ENCODE results near the gene GSDMA. TPM values are rescaled to one million over a fixed set of nuclear protein-coding genes. Genes with fewer than 3 reads are reported as not detected.

GSDMA gene
- total RNA-seq, 1 experiment from 2014 or later = not detected

GRCh38 chr17:39994448-39994847, 31.6 kb downstream of the GSDMA start:
- H3K27ac ChIP-seq (ENCODE audit: insufficient read length, low read depth, low read length) = no peak overlapping the region
- no peak overlapping the region for H4K91ac ChIP-seq (ENCODE audit: insufficient read length, low read depth, low read length)
- H3T11ph ChIP-seq (ENCODE audit: low read length) = no peak overlapping the region
- H4K5ac ChIP-seq (ENCODE audit: insufficient read length, low read depth, low read length) = no peak overlapping the region
- no peak overlapping the region for H2AK5ac ChIP-seq (ENCODE audit: insufficient read length, low read length)
- H3K23ac ChIP-seq (ENCODE audit: insufficient read length, low read depth, low read length) = no peak overlapping the region
- no peak overlapping the region for H3K4ac ChIP-seq (ENCODE audit: low read depth, low read length)
- no peaks in the 10 kb centered on the region for H3K4me1 Mint-ChIP-seq
- no peak overlapping the region for H2BK20ac ChIP-seq (ENCODE audit: low read depth, low read length, poor library complexity, severe bottlenecking)
- H2BK12ac ChIP-seq (ENCODE audit: insufficient read length, low read depth, low read length) = no peak overlapping the region
- no peaks in the 10 kb centered on the region for H3K23me2 ChIP-seq (ENCODE audit: insufficient read length, low read depth, low read length, poor library complexity, severe bottlenecking)
- peak overlapping the region in 1 of 3 experiments; percentile 83; a peak in 1 of 7 replicates for H3K27ac Mint-ChIP-seq
- no peaks in the 10 kb centered on the region for H3K4me1 ChIP-seq (ENCODE audit: insufficient read depth, low read length)
- no peak overlapping the region for H3K9ac ChIP-seq (ENCODE audit: extremely low read depth, insufficient read length, low read length)
- no peak overlapping the region for H3K14ac ChIP-seq (ENCODE audit: insufficient read depth, low read length)
- TF ChIP-seq, protein P1, sequence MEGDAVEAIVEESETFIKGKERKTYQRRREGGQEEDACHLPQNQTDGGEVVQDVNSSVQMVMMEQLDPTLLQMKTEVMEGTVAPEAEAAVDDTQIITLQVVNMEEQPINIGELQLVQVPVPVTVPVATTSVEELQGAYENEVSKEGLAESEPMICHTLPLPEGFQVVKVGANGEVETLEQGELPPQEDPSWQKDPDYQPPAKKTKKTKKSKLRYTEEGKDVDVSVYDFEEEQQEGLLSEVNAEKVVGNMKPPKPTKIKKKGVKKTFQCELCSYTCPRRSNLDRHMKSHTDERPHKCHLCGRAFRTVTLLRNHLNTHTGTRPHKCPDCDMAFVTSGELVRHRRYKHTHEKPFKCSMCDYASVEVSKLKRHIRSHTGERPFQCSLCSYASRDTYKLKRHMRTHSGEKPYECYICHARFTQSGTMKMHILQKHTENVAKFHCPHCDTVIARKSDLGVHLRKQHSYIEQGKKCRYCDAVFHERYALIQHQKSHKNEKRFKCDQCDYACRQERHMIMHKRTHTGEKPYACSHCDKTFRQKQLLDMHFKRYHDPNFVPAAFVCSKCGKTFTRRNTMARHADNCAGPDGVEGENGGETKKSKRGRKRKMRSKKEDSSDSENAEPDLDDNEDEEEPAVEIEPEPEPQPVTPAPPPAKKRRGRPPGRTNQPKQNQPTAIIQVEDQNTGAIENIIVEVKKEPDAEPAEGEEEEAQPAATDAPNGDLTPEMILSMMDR (conservative IDR thresholded peaks at IDR 0.05) = no peak
- no peak overlapping the region for H3K4me3 Mint-ChIP-seq
- WGBS (ENCODE audit: extremely low coverage, insufficient read length, low lambda C conversion rate) = no CpG with 5 or more reads among the region's 11 CpGs
- no peaks in the 10 kb centered on the region for H3K27me3 Mint-ChIP-seq (ENCODE audit: low read depth)
- H3K36me3 Mint-ChIP-seq (ENCODE audit: insufficient read depth in 1 of 3, low read depth in 3 of 3) = peaks cover 56 to 84% (median 77%) of the 10 kb centered on the region in 3 experiments; a peak in 6 of 7 replicates
- DNase-seq = no peak
- H2BK5ac ChIP-seq (ENCODE audit: insufficient read length, low read length) = no peak overlapping the region
- H3K4me2 ChIP-seq (ENCODE audit: insufficient read depth, insufficient read length, low read length) = no peak overlapping the region
- H3K9me3 Mint-ChIP-seq = no peaks in the 10 kb centered on the region
- H3K27me3 ChIP-seq (ENCODE audit: insufficient read depth, low read length) = no peaks in the 10 kb centered on the region
- H4K8ac ChIP-seq (replicated peaks; ENCODE audit: insufficient read length, low read depth, low read length) = no peak overlapping the region
- H2BK15ac ChIP-seq (ENCODE audit: low read depth, low read length) = no peak overlapping the region
- no peak overlapping the region for H3K18ac ChIP-seq (ENCODE audit: insufficient read length, low read depth, low read length)
- H3K79me1 ChIP-seq (ENCODE audit: insufficient read depth, low read depth, low read length, poor library complexity, severe bottlenecking) = no peaks in the 10 kb centered on the region
- no peaks in the 10 kb centered on the region for H4K20me1 ChIP-seq (ENCODE audit: control insufficient read depth, insufficient read depth, insufficient read length)
- no peak overlapping the region for H2BK120ac ChIP-seq (ENCODE audit: low read depth, low read length, poor library complexity, severe bottlenecking)
- H3K79me2 ChIP-seq (ENCODE audit: insufficient read depth, low read length) = no peaks in the 10 kb centered on the region
- no peak overlapping the region for H3K56ac ChIP-seq (ENCODE audit: insufficient read length, low read depth, low read length)
- no peak overlapping the region for H2AFZ ChIP-seq (ENCODE audit: low read length)
- no peaks in the 10 kb centered on the region for H3K9me3 ChIP-seq (ENCODE audit: control insufficient read depth, low read depth, low read length)

All from H9 (cell line).